ENCODE measurements around the gene KLF6.

Gene KLF6

GRCh38 chr10:3728563-3728962 is 56.4 kb downstream of the KLF6 start:
- no peak for DNase-seq (ENCODE audit: low read depth)

DNA sequence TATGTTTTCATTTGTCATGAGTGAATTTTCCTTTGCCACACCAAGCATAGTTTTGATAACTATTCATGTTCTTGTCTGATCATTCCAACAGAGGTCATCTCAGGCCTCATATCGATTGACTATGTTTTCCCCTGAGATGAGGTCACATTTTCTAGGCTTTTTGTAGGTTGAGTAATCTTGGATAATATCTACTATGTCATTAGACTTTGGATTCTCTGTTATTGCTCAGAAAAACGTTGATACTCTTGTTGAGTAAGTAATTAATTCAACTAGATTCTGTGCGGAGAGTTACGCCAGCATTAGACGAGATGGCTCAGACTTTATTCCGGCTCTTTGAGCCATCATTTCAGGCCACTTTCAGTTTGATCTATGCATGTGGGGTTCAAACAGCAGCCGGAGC is 57.7 kb downstream of the KLF6 start:
- DNase-seq (ENCODE audit: low read depth) = no peak

Data from amniotic epithelial cell (primary cell).